ENCODE measurements around the gene SMAD2.

Gene SMAD2

GRCh38 chr18:47930199-47930930, at the start of gene SMAD2:
Gene SMAD2, minus strand, starts transcription at chr18:47930659. Its CDS starts 33,903 bp downstream, at chr18:47896756.
- H3K4me3 ChIP-seq (ENCODE audit: low read depth, low read length): peak within 1 kb of the TSS; percentile 87
- TF ChIP-seq CTCF (IDR thresholded peaks at IDR 0.05; ENCODE audit: low read depth, low read length): no peak

GRCh38 chr18:47979611-47980200, 49.2 kb upstream of the SMAD2 start:
- no peak overlapping the region for H3K4me3 ChIP-seq (ENCODE audit: low read depth, low read length)
- TF ChIP-seq CTCF (IDR thresholded peaks at IDR 0.05; ENCODE audit: low read depth, low read length): no peak

- TF ChIP-seq CTCF (IDR thresholded peaks at IDR 0.05; ENCODE audit: low read depth, low read length): no peak
- no peak overlapping the region for H3K4me3 ChIP-seq (ENCODE audit: low read depth, low read length)
Observed at GRCh38 chr18:47978603-47979002, 48.1 kb upstream of the SMAD2 start.

GRCh38 chr18:47978141-47978540, 47.7 kb upstream of the SMAD2 start:
- H3K4me3 ChIP-seq (ENCODE audit: low read depth, low read length): no peak overlapping the region
- TF ChIP-seq CTCF (IDR thresholded peaks at IDR 0.05; ENCODE audit: low read depth, low read length): no peak

- H3K4me3 ChIP-seq (ENCODE audit: low read depth, low read length): no peak overlapping the region
- no peak for TF ChIP-seq CTCF (IDR thresholded peaks at IDR 0.05; ENCODE audit: low read depth, low read length)
Observed at GRCh38 chr18:47975701-47976100, 45.2 kb upstream of the SMAD2 start.

GRCh38 chr18:47975105-47975504, 44.6 kb upstream of the SMAD2 start:
- no peak for TF ChIP-seq CTCF (IDR thresholded peaks at IDR 0.05; ENCODE audit: low read depth, low read length)
- no peak overlapping the region for H3K4me3 ChIP-seq (ENCODE audit: low read depth, low read length)
